Esophagus squamous epithelium (tissue), 5 donors: ENCODE data around the gene NT5C1A. TPM values are rescaled to one million over a fixed set of nuclear protein-coding genes. Genes with fewer than 3 reads are reported as not detected.

Experiments used
- DNase-seq: peaks from one replicate; lab custom pipeline; 2025; lab: John Stamatoyannopoulos, UW
- H3K27ac ChIP-seq, 4 donors: fragments of 200-600 bp; sonication (generic); one replicate each; pipeline ENCODE4 v1.5.1; 2016 to 2019; ENCODE audit warnings: mild to moderate bottlenecking in 1 of 4
- H3K27me3 ChIP-seq, 4 donors: fragments of 200-600 bp; sonication (generic); 1 replicate in 3 of 4; 2 replicates in 1 of 4; pipeline versions ENCODE4 v1.5.1 to v1.6.0; 2017 to 2021; ENCODE audit warnings: antibody characterized with exemption in 1 of 4
- H3K36me3 ChIP-seq, 3 donors: fragments of 200-600 bp; sonication (generic); one replicate each; pipeline ENCODE4 v1.5.1; 2016 to 2019
- H3K4me1 ChIP-seq, 3 donors: fragments of 200-600 bp; sonication (generic); one replicate each; pipeline ENCODE4 v1.5.1; 2017 to 2019
- H3K4me3 ChIP-seq, 4 donors: fragments of 200-600 bp; sonication (generic); 1 replicate in 3 of 4; 2 replicates in 1 of 4; pipeline ENCODE4 v1.5.1; 2016 to 2019; ENCODE audit warnings: mild to moderate bottlenecking in 2 of 4, moderate library complexity in 1 of 4
- H3K9me3 ChIP-seq, 3 donors: fragments of 200-600 bp; sonication (generic); one replicate each; pipeline ENCODE4 v1.5.1; 2016 to 2019
- CTCF ChIP-seq, 6 experiments: fragments of 450-650 bp in 4 of 6; fragments of 200-600 bp in 2 of 6; sonication (generic) in 2 of 6; IDR thresholded peaks; one replicate each; pipeline ENCODE4 v1.5.1; 2016 to 2019; ENCODE audit warnings: antibody characterized with exemption in 6 of 6, mild to moderate bottlenecking in 4 of 6, moderate library complexity in 4 of 6
- POLR2A ChIP-seq, 4 donors: fragments of 450-650 bp; IDR thresholded peaks; one replicate each; pipeline ENCODE4 v1.6.1; 2017; ENCODE audit warnings: antibody characterized with exemption in 4 of 4, mild to moderate bottlenecking in 4 of 4, moderate library complexity in 3 of 4
- WGBS, 2 donors: methylation state at CpG; one replicate each; pipeline ENCODE4 v1.1.5; 2018; 5-methylcytosine and 5-hydroxymethylcytosine counted together
- intact Hi-C: fragments of 100-400 bp; cut with DNase I; formaldehyde crosslinking; loops from one replicate; pipeline ENCODE4 v1.15.0; 2022
- total RNA-seq, 4 donors: library from RNA; depleted of rRNA; stranded (reverse); fragments of >200 nt; gene quantifications; one replicate each; pipeline ENCODE4 v1.1.0, GENCODE V29; 2016
- donor health status: DM: yes; HTN: yes; CAD: no.

Gene NT5C1A
- total RNA-seq, 4 donors from 2014 or later = not detected

DNA sequence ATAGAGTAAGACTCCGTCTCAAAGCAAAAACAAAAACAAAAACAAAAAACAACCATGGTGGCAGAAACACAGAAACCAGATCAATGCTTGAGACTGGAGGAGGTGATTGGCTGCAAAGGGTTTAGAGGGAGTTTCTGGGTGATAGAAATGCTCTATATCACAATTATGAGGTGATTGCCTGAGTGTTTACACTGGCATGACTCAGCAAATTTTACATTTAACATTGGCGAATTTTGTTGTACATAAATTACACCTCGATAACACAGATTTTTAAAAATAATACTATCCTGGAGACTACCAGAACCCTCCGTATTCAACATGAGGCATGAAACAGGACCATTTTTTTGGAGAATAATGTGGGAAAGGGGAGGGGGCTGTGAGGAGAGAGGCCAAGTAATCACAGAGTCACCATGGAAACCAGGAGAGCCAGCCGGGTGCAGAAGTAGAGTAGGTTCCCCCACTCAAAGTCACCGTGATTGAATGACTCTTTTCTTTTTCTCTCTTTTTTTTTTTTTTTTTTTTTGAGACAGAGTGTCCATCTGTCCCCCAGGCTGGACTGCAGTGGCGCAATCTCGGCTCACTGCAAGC lies 56.7 kb downstream of the NT5C1A start:
- no peak for DNase-seq
- no peaks in the 10 kb centered on the region for H3K36me3 ChIP-seq
- H3K27ac ChIP-seq = no peak overlapping the region
- 58 to 65% methylated on average over 7 to 8 of the region's 8 CpGs for WGBS, 2 donors
- no peaks in the 10 kb centered on the region for H3K9me3 ChIP-seq
- no peak overlapping the region for H3K4me3 ChIP-seq
- no peak for TF ChIP-seq CTCF (IDR thresholded peaks at IDR 0.05)
- TF ChIP-seq POLR2A (IDR thresholded peaks at IDR 0.05) = no peak
- intact Hi-C loops = no loop called here
- H3K27me3 ChIP-seq = peaks cover 0 to 6% (median 0%) of the 10 kb centered on the region in 4 donors
- no peaks in the 10 kb centered on the region for H3K4me1 ChIP-seq

GRCh38 chr1:39614488-39614887 lies 57.4 kb downstream of the NT5C1A start:
- intact Hi-C loops = no loop called here
- TF ChIP-seq CTCF (IDR thresholded peaks at IDR 0.05) = no peak
- TF ChIP-seq POLR2A (IDR thresholded peaks at IDR 0.05) = no peak
- no peaks in the 10 kb centered on the region for H3K9me3 ChIP-seq

GRCh38 chr1:39613250-39613649 lies 58.7 kb downstream of the NT5C1A start:
- Histone ChIP-seq H3K27ac (no peak overlapping the region), H3K36me3 (no peaks in the 10 kb centered on the region), H3K9me3 (no peaks in the 10 kb centered on the region), H3K4me1 (peaks cover 0 to 7% (median 0%) of the 10 kb centered on the region in 3 donors), H3K27me3 (peaks cover 0 to 6% (median 0%) of the 10 kb centered on the region in 4 donors), H3K4me3 (no peak overlapping the region)
- intact Hi-C loops = no loop called here
- TF ChIP-seq POLR2A (IDR thresholded peaks at IDR 0.05) (no peak), CTCF (IDR thresholded peaks at IDR 0.05) (no peak)
- DNase-seq = no peak
- WGBS, 2 donors = 59 to 87% methylated on average over 6 of the region's 6 CpGs

More at GRCh38 chr1:39614488-39614887, 57.4 kb downstream of the NT5C1A start:
- no peak for DNase-seq
- Histone ChIP-seq H3K36me3 (no peaks in the 10 kb centered on the region), H3K27me3 (peaks cover 0 to 6% (median 0%) of the 10 kb centered on the region in 4 donors), H3K4me3 (no peak overlapping the region), H3K4me1 (peaks cover 0 to 5% (median 0%) of the 10 kb centered on the region in 3 donors), H3K27ac (no peak overlapping the region)
- 85 to 88% methylated on average over 6 of the region's 6 CpGs for WGBS, 2 donors

- H3K4me1 ChIP-seq = peaks cover 0 to 22% (median 4%) of the 10 kb centered on the region in 3 donors
- peaks cover 0 to 4% (median 0%) of the 10 kb centered on the region in 4 donors for H3K27me3 ChIP-seq
- DNase-seq = no peak
- TF ChIP-seq CTCF (IDR thresholded peaks at IDR 0.05) (peak in 5 of 6 experiments; percentile 54 to 78 (median 63)), POLR2A (IDR thresholded peaks at IDR 0.05) (no peak)
- no peaks in the 10 kb centered on the region for H3K9me3 ChIP-seq
- 23 to 32% methylated on average over 16 to 26 of the region's 42 CpGs for WGBS, 2 donors
- intact Hi-C loops = loop anchor here (5.0 to 10.0 kb wide), 2 partner anchors 38 to 115 kb away; no protein-coding TSS in a partner anchor
- H3K4me3 ChIP-seq = peak overlapping the region in 1 of 4 donors; percentile 43
- H3K36me3 ChIP-seq = no peaks in the 10 kb centered on the region
- peak overlapping the region in 2 of 4 donors; percentile 6 to 28 for H3K27ac ChIP-seq
Observed at GRCh38 chr1:39609618-39610331, 62.1 kb downstream of the NT5C1A start.

Other genes with a start within 250 kb of the NT5C1A start
- gene BMP8A, start 180.5 kb downstream of the NT5C1A start, total RNA-seq = under 1 TPM in 2 of 4 donors, not detected in 2; 0.13 to 0.38 TPM
- 100 to 1,000 TPM in 2 of 4 donors, 10 to 100 TPM in 2; 72.2 to 165 (median 92.0) TPM for gene PABPC4, start 95.3 kb downstream of the NT5C1A start, total RNA-seq
- gene HEYL, start 32.5 kb downstream of the NT5C1A start, total RNA-seq = 1 to 10 TPM in 1 of 4 donors, under 1 TPM in 3; 0.45 to 1.2 (median 0.77) TPM
- under 1 TPM in 2 of 4 donors, not detected in 2; 0.19 to 0.41 TPM for gene HPCAL4, start 19.3 kb upstream of the NT5C1A start, total RNA-seq
- 10 to 100 TPM; 13.7 to 37.1 (median 28.6) TPM for gene PPIE, start 66.8 kb upstream of the NT5C1A start, total RNA-seq
- gene OXCT2, start 99.2 kb upstream of the NT5C1A start, total RNA-seq = under 1 TPM in 2 of 4 donors, not detected in 2; 0.19 to 0.48 TPM
- under 1 TPM; 0.18 to 0.83 (median 0.55) TPM for gene BMP8B, start 116.8 kb upstream of the NT5C1A start, total RNA-seq
- gene TRIT1, start 211.4 kb upstream of the NT5C1A start, total RNA-seq = 10 to 100 TPM; 13.2 to 20.8 (median 16.8) TPM
- gene MYCL, start 229.8 kb upstream of the NT5C1A start, total RNA-seq = 10 to 100 TPM; 15.4 to 27.6 (median 24.8) TPM